NCI-H226 (cell line): ENCODE data around the gene TMEM212.

Experiments used
- DNase-seq: peaks from one replicate; pipeline ENCODE4 v3.0.0-alpha.2; 2015

TMEM212 gene

DNA sequence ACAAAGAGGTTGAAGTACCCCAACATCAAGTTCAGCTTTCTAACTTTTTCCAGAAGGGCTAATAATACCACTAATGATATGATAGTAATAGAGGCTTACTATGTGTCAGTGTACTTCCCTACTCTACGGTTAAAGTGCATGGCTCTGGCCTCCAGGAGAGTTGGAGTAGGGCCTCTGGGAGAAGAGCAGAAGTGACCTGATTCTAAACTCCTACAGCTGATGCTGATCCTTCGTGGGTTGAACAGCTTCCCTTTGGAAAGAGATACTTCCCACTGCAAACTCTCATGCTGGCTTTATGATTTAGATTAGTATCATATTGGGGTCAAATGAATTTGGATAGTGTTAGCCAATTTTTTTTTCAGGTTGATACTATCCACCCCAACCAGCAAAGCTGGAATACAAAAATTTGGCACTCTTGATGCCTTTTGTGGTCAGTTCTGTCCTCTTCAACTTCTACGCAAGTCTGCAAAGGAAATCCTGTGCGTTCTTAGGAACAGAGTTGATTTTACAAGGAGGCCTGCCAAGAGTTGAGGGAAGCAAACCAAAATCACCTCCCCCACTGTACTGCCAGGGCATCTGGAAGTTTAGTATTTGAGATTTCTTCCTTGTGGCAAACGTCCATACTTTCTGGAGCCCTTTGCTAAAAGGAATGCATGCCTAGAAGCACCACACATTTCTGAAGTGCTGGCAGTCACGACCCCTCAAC, 17.8 kb downstream of the TMEM212 start:
- no peak for DNase-seq

- DNase-seq: no peak
These were observed 19.2 kb downstream of the TMEM212 start for GRCh38 chr3:171862392-171862791.

DNA sequence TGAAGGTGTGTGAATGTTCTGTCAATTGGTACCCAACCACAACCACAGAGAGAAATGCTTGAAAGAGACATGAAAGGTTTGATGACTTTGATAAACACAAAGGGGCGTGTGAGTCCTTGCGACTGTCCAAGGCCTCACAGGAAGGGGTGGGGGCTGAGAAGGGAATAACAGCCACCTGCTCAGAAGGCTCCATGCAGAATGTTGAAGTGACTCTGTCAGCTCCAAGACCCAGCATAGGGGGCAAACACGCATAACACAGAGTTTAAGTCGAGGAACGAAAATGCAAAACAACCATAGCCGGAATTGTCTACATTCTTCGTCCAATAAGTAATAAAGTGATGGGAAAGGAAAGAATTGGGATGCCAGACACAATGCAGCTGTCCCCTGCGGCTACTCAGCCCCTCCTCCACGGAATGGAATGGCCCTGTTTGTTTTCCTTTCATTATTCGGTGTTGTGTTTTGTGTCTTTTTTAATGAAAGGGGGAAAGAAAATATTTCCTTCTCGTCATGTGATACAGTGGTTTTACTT, 19.9 kb downstream of the TMEM212 start:
- no peak for DNase-seq

DNA sequence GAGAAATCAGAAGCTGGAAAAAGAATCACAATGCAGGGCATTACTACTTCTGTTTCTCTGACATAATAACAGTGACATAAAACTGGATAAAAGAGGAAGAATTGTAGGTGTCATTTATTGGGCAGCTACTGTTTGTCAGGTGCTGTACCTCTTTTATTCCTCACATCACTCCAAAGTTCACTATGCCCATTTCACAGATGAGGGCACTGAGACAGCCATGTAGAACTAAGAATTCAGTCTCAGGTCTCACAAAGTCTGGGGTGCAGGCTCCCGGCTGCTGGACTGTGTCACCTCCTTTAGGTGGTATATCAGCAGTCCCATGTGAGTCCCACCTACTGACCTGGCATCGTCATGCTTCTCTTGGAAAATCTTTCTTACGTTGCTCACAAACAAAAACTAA, 20.8 kb downstream of the TMEM212 start:
- no peak for DNase-seq

DNA sequence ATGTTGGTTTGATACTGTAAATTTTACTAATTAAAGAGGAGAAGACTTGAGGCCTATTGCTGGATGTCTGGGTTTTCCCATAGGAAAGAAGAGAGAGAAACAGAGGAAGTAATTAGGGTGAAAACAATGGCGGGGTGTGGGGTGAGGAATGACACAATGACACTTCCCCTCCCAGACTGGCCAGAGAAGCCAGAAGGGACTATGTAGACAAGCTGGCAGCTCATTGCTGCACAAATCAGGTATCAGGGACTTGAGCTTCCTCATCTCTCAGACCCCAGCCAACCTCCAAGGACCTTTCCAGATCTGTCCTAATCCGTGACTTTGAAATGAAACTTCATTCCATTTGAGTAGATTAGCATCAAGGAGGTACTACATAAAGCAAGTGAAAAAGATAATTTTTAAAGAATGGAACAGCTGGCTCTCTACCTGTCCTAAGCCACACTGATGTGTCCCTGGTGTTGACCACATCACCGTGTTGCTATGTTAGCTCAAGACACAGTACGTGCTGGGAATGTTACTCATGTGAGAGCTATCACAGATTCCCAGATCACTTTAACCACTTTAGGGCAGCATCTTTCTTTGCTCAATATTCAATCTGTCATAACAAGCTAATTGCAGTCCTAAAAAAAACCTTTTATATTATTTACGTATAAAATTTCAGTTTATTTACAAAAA, 22.2 kb downstream of the TMEM212 start:
- DNase-seq: no peak

- DNase-seq: no peak
These were observed 24.8 kb downstream of the TMEM212 start for GRCh38 chr3:171867981-171868380.

DNA sequence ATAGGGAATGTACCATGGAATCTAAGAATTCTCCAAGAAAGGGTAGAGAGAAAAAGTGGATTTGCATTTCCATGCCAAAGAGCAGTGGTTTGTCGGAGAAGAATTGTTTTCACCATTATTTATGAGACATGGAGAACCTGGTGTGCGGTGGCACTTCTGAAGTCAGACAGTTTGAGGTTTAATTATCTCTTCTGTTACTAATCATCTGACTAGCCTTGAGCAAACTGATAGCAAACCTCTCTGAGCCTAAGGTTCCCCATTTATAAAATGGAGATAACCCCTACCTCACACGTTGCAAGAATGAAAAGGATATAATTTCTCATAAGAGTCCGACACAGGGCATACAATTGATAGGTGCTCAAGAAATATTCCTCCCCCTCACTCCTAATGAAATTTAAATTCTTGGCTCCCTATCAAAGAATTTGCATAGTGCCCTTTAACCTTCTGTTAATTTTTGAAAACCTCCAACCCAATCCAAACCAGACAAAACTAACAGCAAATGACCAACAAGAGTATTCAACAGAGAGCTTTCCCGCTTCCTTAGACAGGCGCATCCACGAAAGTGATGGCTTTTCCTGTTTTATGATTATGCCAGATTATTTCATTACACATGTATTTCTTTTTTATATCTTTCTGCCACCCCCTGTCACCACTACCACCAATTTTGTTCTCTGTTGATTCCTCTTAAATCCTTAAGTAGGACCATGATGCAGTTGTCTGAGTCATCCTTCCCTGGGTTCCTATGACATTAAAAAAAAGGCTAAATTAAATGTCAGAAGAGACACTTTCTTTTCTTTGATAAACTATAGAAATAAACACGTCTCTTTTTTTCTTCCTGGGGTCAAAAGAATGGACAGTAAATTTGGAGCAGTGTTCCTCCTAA, 28.5 kb downstream of the TMEM212 start:
- DNase-seq: no peak

DNA sequence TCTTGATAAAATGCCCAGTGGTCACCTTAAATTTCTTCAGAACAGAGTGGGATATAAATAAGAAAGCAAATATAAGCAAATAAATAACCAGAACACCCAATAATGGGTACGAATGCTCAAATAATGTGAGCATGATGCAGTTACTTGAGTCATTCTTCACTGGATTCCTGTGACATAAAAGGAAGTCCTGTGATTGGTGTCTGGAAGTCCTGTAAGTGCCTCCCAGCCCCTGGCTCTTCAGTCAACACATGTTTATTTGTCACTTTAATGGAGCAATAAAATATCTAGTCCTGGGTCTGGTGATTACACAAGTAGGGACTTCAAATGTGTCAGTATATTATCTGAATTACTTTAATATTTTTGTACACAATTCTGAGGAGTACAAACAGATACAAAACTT, 30.4 kb downstream of the TMEM212 start:
- no peak for DNase-seq

DNA sequence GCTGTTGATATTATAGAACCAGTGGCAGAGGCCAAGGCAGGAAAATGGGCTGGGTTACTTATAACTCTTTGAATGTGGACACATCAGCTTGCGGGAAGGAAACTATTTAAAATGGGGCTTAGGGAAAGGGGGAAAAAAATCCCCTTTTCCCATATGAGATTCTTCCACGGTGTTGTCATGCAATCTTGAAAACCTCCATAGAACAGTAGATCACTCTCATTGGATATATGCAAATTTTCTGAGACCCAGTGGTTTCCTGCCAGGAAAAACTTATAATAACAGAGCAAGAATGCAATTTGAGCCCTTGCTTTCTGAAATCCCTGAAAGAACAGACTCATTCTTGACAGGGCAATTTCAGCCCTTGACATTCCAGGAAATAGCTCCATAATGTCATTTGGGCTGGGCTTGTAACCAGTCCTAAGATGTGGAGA, 31.1 kb downstream of the TMEM212 start:
- DNase-seq: peak; percentile 93

DNA sequence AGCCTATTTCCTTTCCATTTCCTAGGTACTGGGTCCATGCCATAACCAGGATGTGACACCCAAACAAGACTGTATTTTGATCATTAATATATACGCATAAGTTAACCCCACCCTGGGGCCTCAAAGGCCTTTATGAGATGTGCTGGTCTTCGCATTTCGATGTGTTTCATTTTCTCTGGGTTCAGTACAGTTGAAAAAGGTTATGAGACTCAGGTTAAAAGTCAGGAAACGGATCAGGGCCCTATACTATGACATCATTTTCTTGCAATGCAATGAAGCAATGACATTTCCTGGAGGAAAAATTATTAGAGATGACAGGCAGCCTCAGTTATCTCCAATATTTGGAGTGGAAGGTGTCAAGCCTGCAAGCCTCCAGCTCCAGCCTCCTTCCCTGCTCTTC, 31.7 kb downstream of the TMEM212 start:
- peak; percentile 61 for DNase-seq

DNA sequence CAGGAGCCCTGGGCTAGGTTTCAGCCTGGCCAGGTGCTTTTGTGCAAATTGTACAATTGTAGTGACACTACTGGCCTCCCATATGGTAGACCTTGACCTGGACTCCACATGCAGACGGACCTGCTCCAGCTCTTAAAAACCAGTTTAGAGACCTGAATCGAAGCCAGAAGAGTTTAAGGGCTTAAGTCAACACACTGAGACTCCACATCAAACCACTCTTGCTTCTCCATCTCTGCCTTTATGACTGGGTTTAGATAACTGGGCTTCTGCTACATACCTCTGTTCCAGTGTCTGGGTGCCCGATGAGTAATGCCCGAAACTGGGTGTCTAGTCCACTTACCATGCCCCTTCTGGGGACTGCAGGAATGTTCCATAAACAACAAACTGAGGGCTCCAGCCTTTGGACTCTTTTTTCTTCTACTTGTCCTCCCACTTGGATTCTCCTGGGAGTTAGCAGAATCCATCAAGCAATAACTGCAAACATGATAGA, 32.8 kb downstream of the TMEM212 start:
- peak; percentile 71 for DNase-seq

- peak; percentile 88 for DNase-seq
These were observed 33.6 kb downstream of the TMEM212 start for GRCh38 chr3:171876680-171877147.

- peak; percentile 45 for DNase-seq
These were observed 35.5 kb downstream of the TMEM212 start for GRCh38 chr3:171878461-171879225.

DNA sequence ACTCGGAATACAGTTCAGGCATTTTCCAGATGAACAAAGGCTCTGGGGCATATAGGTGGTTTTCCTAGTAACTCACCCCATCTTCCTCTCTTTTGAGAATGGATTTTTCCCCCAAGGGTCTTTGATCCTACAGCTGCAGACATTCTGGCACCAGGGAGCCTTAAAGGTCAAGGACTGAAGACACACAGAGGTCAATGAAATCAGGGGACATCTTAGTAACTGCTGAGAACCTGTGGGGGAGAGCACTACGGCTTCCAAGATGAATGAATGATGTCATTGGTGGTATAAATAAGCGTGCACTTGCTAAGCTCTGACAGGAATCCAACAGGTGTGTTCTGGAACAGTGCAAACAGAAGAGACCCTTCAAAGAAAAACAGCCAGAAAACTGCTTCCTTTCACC, 36.3 kb downstream of the TMEM212 start:
- no peak for DNase-seq

DNA sequence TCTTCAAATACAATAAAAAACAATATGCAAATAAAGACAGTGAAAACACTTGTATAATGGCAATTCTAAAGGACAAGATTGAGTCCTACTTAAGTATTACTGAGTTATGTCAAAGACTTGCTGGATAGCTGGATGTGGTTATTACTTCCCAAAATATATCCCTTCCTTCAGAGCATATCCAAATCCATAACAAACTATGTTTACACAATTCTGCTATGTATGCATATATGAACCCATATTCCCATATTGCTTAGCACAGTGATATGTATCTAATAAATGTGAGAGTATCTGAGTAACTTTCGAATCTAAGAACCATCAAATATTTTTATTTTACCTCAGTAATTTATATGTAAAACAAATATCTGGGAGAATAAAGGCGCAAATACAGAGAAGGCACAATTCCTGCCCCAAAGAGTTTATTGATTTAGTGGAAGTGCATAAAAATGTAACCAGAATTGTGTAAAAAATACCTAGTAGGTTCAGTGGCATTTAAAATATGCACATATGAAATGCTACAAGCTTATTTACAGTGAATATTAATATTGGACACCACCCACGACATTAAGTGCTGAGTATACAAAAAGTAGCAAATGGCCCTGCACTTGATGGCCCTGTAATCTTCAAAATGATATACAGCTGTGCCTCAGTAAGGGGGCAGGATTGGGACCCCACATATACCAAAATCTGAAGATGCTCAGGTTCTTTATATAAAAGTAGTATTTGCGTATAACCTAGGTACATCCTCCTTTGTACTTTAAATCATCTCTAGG, 37.1 kb downstream of the TMEM212 start:
- DNase-seq: no peak

DNA sequence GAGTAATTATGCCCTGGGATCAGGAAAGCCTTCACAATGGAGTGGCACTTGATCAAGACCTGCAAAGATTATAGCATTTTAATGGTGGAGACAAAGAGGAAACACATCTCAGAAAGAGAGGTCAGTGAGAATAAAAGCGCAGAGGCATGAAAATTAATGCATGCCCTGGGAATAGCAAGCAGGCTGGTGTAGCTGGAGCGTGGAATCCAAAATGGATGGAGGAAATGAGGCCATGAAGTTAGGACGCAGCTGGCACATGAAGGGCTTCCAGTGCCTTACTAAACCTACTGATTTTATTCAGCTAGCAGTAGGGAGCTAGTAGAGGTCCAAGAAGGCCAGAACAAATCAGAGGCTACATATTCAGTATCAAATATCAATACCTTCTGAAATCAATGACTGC, 38.1 kb downstream of the TMEM212 start:
- DNase-seq: no peak

GRCh38 chr3:171883257-171883892, 40.2 kb downstream of the TMEM212 start:
- no peak for DNase-seq

DNA sequence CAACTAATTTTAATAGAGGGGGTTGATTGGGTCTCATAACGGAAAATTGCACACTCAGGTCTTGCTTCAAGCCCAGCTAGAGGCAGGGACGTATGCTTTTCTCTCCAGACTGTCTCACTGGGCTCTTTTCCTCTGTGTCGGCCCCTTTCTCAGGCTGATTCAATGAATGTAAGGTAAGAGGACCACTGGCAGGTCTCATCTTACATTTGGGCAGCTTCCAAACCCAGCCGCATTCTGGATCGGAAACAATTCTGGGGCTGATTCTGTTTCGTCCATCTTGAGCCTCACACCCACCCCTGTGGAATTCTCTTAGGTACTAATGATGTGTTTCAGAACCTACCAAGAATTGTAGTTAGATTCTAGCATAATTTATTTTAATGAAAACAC, 40.7 kb downstream of the TMEM212 start:
- no peak for DNase-seq

DNA sequence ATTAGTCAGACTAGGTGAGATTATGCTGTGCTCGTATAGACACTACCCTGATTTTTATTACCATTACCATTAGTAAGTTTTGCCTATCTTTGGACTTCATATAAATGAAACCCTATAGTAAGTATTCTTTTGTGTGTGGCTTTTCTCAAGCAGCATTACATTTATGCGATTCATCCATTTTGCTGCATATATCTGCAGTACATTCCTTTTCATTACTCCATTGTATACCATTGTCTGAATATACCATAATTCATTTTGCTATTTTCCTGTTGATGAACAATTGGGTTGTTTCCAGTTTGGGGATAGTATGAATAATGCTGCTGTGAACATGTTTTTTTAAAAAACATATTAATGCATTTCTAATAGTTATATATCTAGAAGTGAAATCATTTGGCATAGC, 45.3 kb downstream of the TMEM212 start:
- no peak for DNase-seq

- no peak for DNase-seq
These were observed 47.2 kb downstream of the TMEM212 start for GRCh38 chr3:171890398-171890797.

- DNase-seq: no peak
These were observed 49.3 kb downstream of the TMEM212 start for GRCh38 chr3:171892457-171892856.
